H1 (cell line): ENCODE measurements around the gene LGR4. TPM values are rescaled to one million over a fixed set of nuclear protein-coding genes. Genes with fewer than 3 reads are reported as not detected.

Experiments used
- CTCF ChIA-PET: fragments of 300-600 bp; sonication (Branson Sonifier 250); formaldehyde crosslinking; loops from one replicate; lab custom pipeline; 2021; ENCODE audit not compliant: partially characterized antibody; lab: Charles Lee
- POLR2A ChIA-PET: fragments of 300-600 bp; sonication (Branson Sonifier 250); formaldehyde crosslinking; loops from one replicate; lab custom pipeline; 2021; ENCODE audit warnings: inconsistent platforms; ENCODE audit not compliant: partially characterized antibody; lab: Charles Lee
- DNase-seq, 2 experiments: peaks; one replicate each; pipeline versions ENCODE4 v3.0.0 to v3.0.0-alpha.2; 2010 to 2022; ENCODE audit warnings: low spot score in 2 of 2, low read depth in 1 of 2, mixed read lengths in 1 of 2
- FAIRE-seq: peaks from 2 replicates; lab custom pipeline; 2011; peaks lifted over from hg19 to GRCh38; lab: Jason Lieb, UNC
- H2AFZ ChIP-seq: 2 replicates; pipeline ENCODE4 v1.8.1; 2012; ENCODE audit warnings: low read length, inconsistent platforms
- H2AK5ac ChIP-seq: 2 replicates; pipeline ENCODE4 v1.6.1; 2013; ENCODE audit warnings: low read depth, low read length
- H2BK120ac ChIP-seq: replicated peaks from 2 replicates; pipeline ENCODE3; 2013; ENCODE audit warnings: low read depth, low read length, inconsistent platforms
- H2BK12ac ChIP-seq: 2 replicates; pipeline ENCODE4 v1.6.1; 2013; ENCODE audit warnings: low read depth, low read length
- H2BK15ac ChIP-seq: 2 replicates; pipeline ENCODE4 v1.6.1; 2013; ENCODE audit warnings: low read length
- H2BK20ac ChIP-seq: 2 replicates; pipeline ENCODE4 v1.6.1; 2013; ENCODE audit warnings: low read length
- H2BK5ac ChIP-seq: 2 replicates; pipeline ENCODE4 v1.6.1; 2013; ENCODE audit warnings: low read depth, low read length
- H3K14ac ChIP-seq: 2 replicates; pipeline ENCODE4 v1.6.1; 2013; ENCODE audit warnings: inconsistent platforms; ENCODE audit not compliant: insufficient read length
- H3K18ac ChIP-seq: 2 replicates; pipeline ENCODE4 v1.6.1; 2013; ENCODE audit warnings: low read length; ENCODE audit errors: extremely low read depth
- H3K23ac ChIP-seq: 2 replicates; pipeline ENCODE4 v1.6.1; 2013; ENCODE audit warnings: inconsistent platforms; ENCODE audit not compliant: insufficient read length
- H3K23me2 ChIP-seq: 2 replicates; pipeline ENCODE4 v1.6.1; 2013; ENCODE audit warnings: low read depth, low read length
- H3K27ac ChIP-seq: 2 replicates; pipeline ENCODE4 v1.6.1; 2011; ENCODE audit warnings: low read depth, low read length, inconsistent platforms
- H3K27me3 ChIP-seq, 4 experiments: replicated peaks in 1 of 4; 1 replicate in 1 of 4; 2 replicates in 3 of 4; pipeline versions ENCODE4 v1.6.1 to v1.8.1; 2011 to 2013; ENCODE audit warnings: low read length in 3 of 4, mild to moderate bottlenecking in 3 of 4, inconsistent platforms in 2 of 4, mixed read lengths in 2 of 4, moderate library complexity in 1 of 4; ENCODE audit not compliant: control insufficient read depth in 3 of 4, insufficient read depth in 3 of 4; ENCODE audit errors: extremely low read depth in 1 of 4
- H3K36me3 ChIP-seq, 4 experiments: 2 replicates each; pipeline versions ENCODE4 v1.6.1 to v1.8.1; 2011 to 2013; ENCODE audit warnings: mild to moderate bottlenecking in 4 of 4, low read length in 3 of 4, moderate library complexity in 2 of 4, control low read depth in 1 of 4, inconsistent platforms in 1 of 4; ENCODE audit not compliant: insufficient read depth in 4 of 4, control insufficient read depth in 2 of 4
- H3K4ac ChIP-seq: replicated peaks from 2 replicates; pipeline ENCODE3; 2013; ENCODE audit warnings: low read length, low read depth, mixed read lengths, inconsistent platforms; ENCODE audit not compliant: insufficient read length
- H3K4me1 ChIP-seq, 4 experiments: replicated peaks in 1 of 4; 1 replicate in 1 of 4; 2 replicates in 3 of 4; pipeline versions ENCODE4 v1.6.1 to v1.8.1; 2011 to 2013; ENCODE audit warnings: low read length in 3 of 4, inconsistent platforms in 2 of 4, mixed read lengths in 1 of 4; ENCODE audit not compliant: insufficient read depth in 4 of 4, control insufficient read depth in 3 of 4
- H3K4me2 ChIP-seq, 2 experiments: 2 replicates each; pipeline versions ENCODE4 v1.6.1 to v1.8.1; 2011 to 2013; ENCODE audit warnings: low read depth in 2 of 2, low read length in 2 of 2, control low read depth in 1 of 2, inconsistent platforms in 1 of 2, mild to moderate bottlenecking in 1 of 2; ENCODE audit not compliant: insufficient read depth in 1 of 2
- H3K4me3 ChIP-seq, 4 experiments: fragments of 200-600, 300-600 bp in 1 of 4; sonication (generic), shearing (Covaris generic), sonication (Bioruptor Twin) in 1 of 4; 2 replicates each; pipeline versions ENCODE4 v1.5.1 to v1.8.1; 2011 to 2016; ENCODE audit warnings: low read length in 4 of 4, low read depth in 3 of 4, control low read depth in 2 of 4, inconsistent platforms in 2 of 4, mild to moderate bottlenecking in 2 of 4, mixed read lengths in 1 of 4, moderate library complexity in 1 of 4; ENCODE audit not compliant: insufficient read depth in 2 of 4; ENCODE audit errors: extremely low read depth in 1 of 4
- H3K56ac ChIP-seq: replicated peaks from 2 replicates; pipeline ENCODE3; 2013; ENCODE audit warnings: low read depth, mild to moderate bottlenecking, mixed read lengths, low read length, inconsistent platforms; ENCODE audit not compliant: insufficient read length
- H3K79me1 ChIP-seq: 2 replicates; pipeline ENCODE4 v1.6.1; 2013; ENCODE audit warnings: low read depth, low read length, control low read depth
- H3K79me2 ChIP-seq, 2 experiments: 2 replicates each; pipeline versions ENCODE4 v1.6.1 to v1.8.1; 2012 to 2013; ENCODE audit warnings: low read length in 2 of 2, mild to moderate bottlenecking in 2 of 2, inconsistent platforms in 1 of 2; ENCODE audit not compliant: insufficient read depth in 2 of 2, control insufficient read depth in 1 of 2
- H3K9ac ChIP-seq, 4 experiments: replicated peaks in 1 of 4; 1 replicate in 1 of 4; 2 replicates in 3 of 4; pipeline versions ENCODE4 v1.6.1 to v1.8.1; 2011 to 2013; ENCODE audit warnings: low read depth in 3 of 4, low read length in 3 of 4, control low read depth in 2 of 4, mild to moderate bottlenecking in 2 of 4, moderate library complexity in 2 of 4, inconsistent platforms in 1 of 4; ENCODE audit errors: extremely low read depth in 1 of 4
- H3K9me3 ChIP-seq, 2 experiments: 2 replicates each; pipeline versions ENCODE4 v1.6.1 to v1.8.1; 2012 to 2013; ENCODE audit warnings: mild to moderate bottlenecking in 2 of 2, moderate library complexity in 2 of 2, control low read depth in 1 of 2, inconsistent platforms in 1 of 2, low read depth in 1 of 2, low read length in 1 of 2, mixed read lengths in 1 of 2; ENCODE audit not compliant: insufficient read depth in 2 of 2
- H4K20me1 ChIP-seq, 2 experiments: replicated peaks in 1 of 2; 2 replicates each; pipeline versions ENCODE3 to v1.8.1; 2011 to 2013; ENCODE audit warnings: inconsistent platforms in 2 of 2, low read length in 2 of 2, mild to moderate bottlenecking in 1 of 2; ENCODE audit not compliant: insufficient read depth in 2 of 2, control insufficient read depth in 1 of 2
- H4K5ac ChIP-seq: 2 replicates; pipeline ENCODE4 v1.6.1; 2013; ENCODE audit warnings: low read length, low read depth, mixed read lengths, inconsistent platforms; ENCODE audit not compliant: insufficient read length
- H4K8ac ChIP-seq: 2 replicates; pipeline ENCODE4 v1.8.0; 2013; ENCODE audit warnings: mild to moderate bottlenecking, moderate library complexity, low read length, inconsistent platforms; ENCODE audit not compliant: insufficient read depth; ENCODE audit errors: extremely low read depth
- H4K91ac ChIP-seq: replicated peaks from 2 replicates; pipeline ENCODE3; 2013; ENCODE audit warnings: low read length, mixed read lengths, inconsistent platforms; ENCODE audit not compliant: insufficient read length
- CREB1 ChIP-seq: IDR thresholded peaks from 2 replicates; pipeline ENCODE4 v1.6.1; 2012; ENCODE audit warnings: inconsistent platforms
- KDM5A ChIP-seq: fragments of 200-600 bp; IDR thresholded peaks from 2 replicates; pipeline ENCODE4 v1.7.1; 2012; ENCODE audit warnings: mild to moderate bottlenecking, low read length, inconsistent platforms, mixed read lengths
- RFX5 ChIP-seq: IDR thresholded peaks from 2 replicates; pipeline ENCODE4 v1.6.1; 2011; ENCODE audit warnings: low read depth, low read length, improper control_type of control experiment, borderline replicate concordance
- SIX5 ChIP-seq: IDR thresholded peaks from 2 replicates; pipeline ENCODE4 v1.6.1; 2011; ENCODE audit warnings: mild to moderate bottlenecking, low read depth, low read length
- WGBS, 2 experiments: shearing (Covaris generic) in 1 of 2; methylation state at CpG; one replicate each; pipeline versions ENCODE4 v1.1.6 to v1.1.7; 2013 to 2015; ENCODE audit warnings: low lambda C conversion rate in 2 of 2, mixed read lengths in 2 of 2, inconsistent platforms in 1 of 2, low coverage in 1 of 2, missing lambda C conversion rate in 1 of 2; ENCODE audit not compliant: insufficient replicate concordance in 2 of 2, insufficient coverage in 1 of 2, insufficient read length in 1 of 2; ENCODE audit errors: extremely low coverage in 1 of 2, missing lambda C conversion rate in 1 of 2; 5-methylcytosine and 5-hydroxymethylcytosine counted together
- polyA plus RNA-seq, 7 experiments: library from polyadenylated mRNA; depleted of rRNA in 3 of 7; stranded (reverse) in 5 of 7; unstranded in 2 of 7; fragments of >200 nt in 5 of 7; fragments of 200-250 nt in 2 of 7; gene quantifications; 1 replicate in 5 of 7; 2 replicates in 1 of 7; 4 replicates in 1 of 7; pipeline versions ENCODE4 v1.2.1 to v1.2.3, GENCODE V29; 2011 to 2013; ENCODE audit warnings: missing spikeins in 2 of 7, mixed read lengths in 2 of 7
- total RNA-seq: library from RNA; stranded (reverse); fragmentation: NEBNext Ultra II Directional; extraction: Animal tissue kit (Norgen Biotek cat#: 25700); gene quantifications from 2 replicates; pipeline ENCODE4 v1.2.1, GENCODE V29; 2021

The LGR4 gene
- total and polyA plus RNA-seq, 2 of the 8 experiments (the other 6 are each of a cell fraction or from before 2014, with no cell fraction given): 26.6 to 61.7 TPM

DNA sequence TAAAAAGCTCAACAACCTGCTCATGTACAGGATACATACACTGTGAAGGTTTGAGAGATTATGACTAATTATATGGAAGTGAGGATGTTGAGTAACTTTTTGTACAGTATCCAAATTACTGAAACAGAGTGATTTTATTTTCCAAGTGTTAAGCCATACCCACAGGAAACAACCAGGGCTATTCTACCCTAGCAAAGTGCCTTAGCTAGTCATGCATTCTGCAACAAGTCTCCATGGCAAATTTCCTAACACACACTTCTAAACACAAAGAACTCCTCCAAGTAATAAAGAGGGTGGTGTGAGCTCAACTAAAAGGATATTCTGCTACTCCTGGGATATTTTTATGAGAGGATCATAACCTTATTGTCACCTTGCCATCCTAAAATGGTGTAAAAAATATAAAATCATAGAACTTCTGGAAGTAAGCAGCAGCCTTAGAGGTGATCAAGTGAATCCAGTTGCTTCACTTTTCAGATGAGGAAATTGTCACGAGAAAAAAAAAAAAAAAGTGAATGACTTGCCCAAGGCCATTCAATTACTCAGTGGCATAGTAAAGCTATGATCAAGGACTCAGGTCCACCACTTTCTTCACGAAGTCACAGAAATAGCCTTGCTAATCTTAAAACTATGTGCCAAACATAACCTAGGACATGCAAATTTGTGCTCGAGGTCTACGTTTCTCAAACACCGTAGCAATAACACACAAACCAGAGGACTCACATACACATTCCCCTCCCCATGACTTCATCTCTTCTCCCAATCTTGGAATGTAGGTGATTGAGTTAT lies 4.2 kb downstream of the LGR4 start:
- no peak overlapping the region for H2AK5ac ChIP-seq
- 0 out of 2 replicates have a peak overlapping the region, but pooled peaks have one; percentile 74 for H3K18ac ChIP-seq
- H4K91ac ChIP-seq: no peak overlapping the region
- no peak for FAIRE-seq
- no peak for DNase-seq
- no peak overlapping the region for H2BK12ac ChIP-seq
- H3K4ac ChIP-seq: no peak overlapping the region
- H2BK20ac ChIP-seq: no peak overlapping the region
- H2AFZ ChIP-seq: no peak overlapping the region
- H3K79me1 ChIP-seq: peaks cover 5% of the 10 kb centered on the region; the same call in 1 of the 2 replicates
- no peak overlapping the region for H2BK5ac ChIP-seq
- no peak for TF ChIP-seq CREB1
- no peak for TF ChIP-seq SIX5
- TF ChIP-seq KDM5A: no peak
- no peak for TF ChIP-seq RFX5
- TF ChIP-seq, all 59 proteins: peak for 0
- POLR2A ChIA-PET: interaction anchor here (1.2 kb wide), 1 partner anchor 12 kb away, joined by 3 read pairs; no protein-coding TSS in a partner anchor
- CTCF ChIA-PET: interaction anchor here (0.8 to 1.2 kb wide), 2 partner anchors 17 to 172 kb away, joined by 3 to 4 read pairs; no protein-coding TSS in a partner anchor
- Histone ChIP-seq H3K4me3 (peak overlapping the region in 3 of 4 experiments; percentile 82 to 94 (median 87); a peak in 5 of 8 replicates), H3K23ac (no peak overlapping the region), H3K4me2 (peak overlapping the region; percentile 21 to 95; a peak in 2 of 4 replicates), H3K56ac (no peak overlapping the region), H4K5ac (no peak overlapping the region), H3K79me2 (peaks cover 64 to 86% of the 10 kb centered on the region in 2 experiments), H3K9ac (no peak overlapping the region), H4K8ac (no peak overlapping the region), H2BK15ac (no peak overlapping the region), H3K9me3 (no peaks in the 10 kb centered on the region), H2BK120ac (no peak overlapping the region), H4K20me1 (peaks cover 13 to 14% of the 10 kb centered on the region in 2 experiments), H3K27ac (no peak overlapping the region), H3K36me3 (no peaks in the 10 kb centered on the region), H3K27me3 (no peaks in the 10 kb centered on the region; a peak in 1 of 7 replicates), H3K14ac (no peak overlapping the region), H3K23me2 (peaks cover 12% of the 10 kb centered on the region; the same call in 1 of the 2 replicates), H3K4me1 (peaks cover 0 to 24% (median 11%) of the 10 kb centered on the region in 4 experiments; a peak in 5 of 7 replicates)
- WGBS, 2 experiments: 85% methylated on average over 5 of the region's 5 CpGs; no CpG with 5 or more reads in 1 of the 2 experiments
